WTC11 (cell line): ENCODE measurements around the gene TEC. TPM values are rescaled to one million over a fixed set of nuclear protein-coding genes. Genes with fewer than 3 reads are reported as not detected.
"Not testable (repeated sequence)": the region's sequence is repeated elsewhere in the genome, so short reads cannot be mapped to it uniquely, and the experiment has no call there.

Source experiments
- ATAC-seq: fragments of 200-7000 bp; cut with Tn5 transposase; 2 replicates; pipeline ENCODE4 v1.10.0; 2021; ENCODE audit warnings: mild to moderate bottlenecking, moderate library complexity
- CTCF ChIA-PET: fragments of 300-600 bp; sonication (Branson Sonifier 250); formaldehyde crosslinking; loops from one replicate; lab custom pipeline; 2021; ENCODE audit warnings: antibody characterized with exemption; lab: Charles Lee
- POLR2A ChIA-PET: fragments of 350-600 bp; sonication (Branson Sonifier 250); formaldehyde crosslinking; loops from one replicate; lab custom pipeline; 2021; ENCODE audit warnings: antibody characterized with exemption; lab: Charles Lee
- DNase-seq: peaks from one replicate; pipeline ENCODE4 v3.0.0; 2021; ENCODE audit warnings: low spot score
- H3K27ac Mint-ChIP-seq: 2 replicates; pipeline ENCODE4 v1.8.0; 2021; ENCODE audit warnings: mixed read lengths
- H3K27me3 Mint-ChIP-seq: 2 replicates; pipeline ENCODE4 v1.8.0; 2021; ENCODE audit warnings: low read depth, mild to moderate bottlenecking, moderate library complexity, mixed read lengths
- H3K36me3 Mint-ChIP-seq: 2 replicates; pipeline ENCODE4 v1.8.0; 2021; ENCODE audit warnings: mixed read lengths
- H3K4me1 Mint-ChIP-seq: 2 replicates; pipeline ENCODE4 v1.8.0; 2022; ENCODE audit warnings: mixed read lengths
- H3K4me3 Mint-ChIP-seq: 2 replicates; pipeline ENCODE4 v1.8.0; 2021; ENCODE audit warnings: mild to moderate bottlenecking, moderate library complexity, mixed read lengths
- H3K9me3 Mint-ChIP-seq: 2 replicates; pipeline ENCODE4 v1.8.0; 2021; ENCODE audit warnings: mixed read lengths
- ELF4 ChIP-seq: sonication (generic); formaldehyde crosslinking; IDR thresholded peaks from 2 replicates; pipeline ENCODE4 v1.8.1; 2022; ENCODE audit warnings: low read depth, mild to moderate bottlenecking, moderate library complexity, missing genetic modification reagents
- FOXK1 ChIP-seq: sonication (generic); formaldehyde crosslinking; IDR thresholded peaks from 2 replicates; pipeline ENCODE4 v1.8.0; 2022; ENCODE audit warnings: mild to moderate bottlenecking, moderate library complexity, missing genetic modification reagents
- FOXP4 ChIP-seq: sonication (generic); formaldehyde crosslinking; IDR thresholded peaks from 2 replicates; pipeline ENCODE4 v1.8.0; 2022; ENCODE audit warnings: mild to moderate bottlenecking, missing genetic modification reagents
- NFYB ChIP-seq: sonication (generic); formaldehyde crosslinking; conservative IDR thresholded peaks from 2 replicates; pipeline ENCODE4 v1.8.0; 2022; ENCODE audit warnings: low read depth, missing genetic modification reagents
- SMAD3 ChIP-seq: sonication (generic); formaldehyde crosslinking; IDR thresholded peaks from 2 replicates; pipeline ENCODE4 v1.8.0; 2022; ENCODE audit warnings: missing genetic modification reagents, mild to moderate bottlenecking, borderline replicate concordance
- ZBTB21 ChIP-seq: sonication (generic); formaldehyde crosslinking; IDR thresholded peaks from 2 replicates; pipeline ENCODE4 v1.8.1; 2023; ENCODE audit warnings: mild to moderate bottlenecking, missing genetic modification reagents, borderline replicate concordance
- ZNF138 ChIP-seq: sonication (generic); formaldehyde crosslinking; conservative IDR thresholded peaks from 2 replicates; pipeline ENCODE4 v1.8.1; 2022; ENCODE audit warnings: mild to moderate bottlenecking, moderate library complexity, missing genetic modification reagents
- ZNF232 ChIP-seq: sonication (generic); formaldehyde crosslinking; IDR thresholded peaks from 2 replicates; pipeline ENCODE4 v1.8.0; 2022; ENCODE audit warnings: mild to moderate bottlenecking, missing genetic modification reagents
- ZNF512 ChIP-seq: sonication (generic); formaldehyde crosslinking; IDR thresholded peaks from 2 replicates; pipeline ENCODE4 v1.8.1; 2022; ENCODE audit warnings: missing genetic modification reagents, borderline replicate concordance
- ZSCAN18 ChIP-seq: fragments of 250-450 bp; sonication (Bioruptor Pico); IDR thresholded peaks from 2 replicates; pipeline ENCODE4 v2.1.2; 2022; ENCODE audit warnings: mild to moderate bottlenecking, moderate library complexity
- total RNA-seq: library from RNA; stranded (reverse); gene quantifications from 3 replicates; pipeline ENCODE4 v1.2.3, GENCODE V29; 2021
- TF ChIP-seq, protein P1 (sequence below): sonication (generic); formaldehyde crosslinking; IDR thresholded peaks from 2 replicates; pipeline ENCODE4 v1.8.0; 2023; ENCODE audit warnings: missing genetic modification reagents, mild to moderate bottlenecking, borderline replicate concordance
- TF ChIP-seq, protein P2 (sequence below): sonication (generic); formaldehyde crosslinking; IDR thresholded peaks from 2 replicates; pipeline ENCODE4 v1.8.1; 2023; ENCODE audit warnings: mild to moderate bottlenecking, missing genetic modification reagents, moderate library complexity

TEC gene
- total RNA-seq, 1 experiment from 2014 or later: 8.8 TPM

GRCh38 chr4:48167538-48168263 is 101.9 kb downstream of the TEC start:
- no peak overlapping the region for H3K27ac Mint-ChIP-seq
- ATAC-seq: no peak
- no peak overlapping the region for H3K4me3 Mint-ChIP-seq
- peaks cover 25% of the 10 kb centered on the region for H3K36me3 Mint-ChIP-seq
- TF ChIP-seq SMAD3 (CRISPR knock-in tag) (no peak), NFYB (CRISPR knock-in tag) (no peak), ZNF232 (CRISPR knock-in tag) (no peak), ELF4 (CRISPR knock-in tag) (no peak), ZBTB21 (CRISPR knock-in tag) (no peak), ZSCAN18 (CRISPR knock-in tag) (no peak), FOXP4 (no peak), FOXK1 (CRISPR knock-in tag) (no peak), ZNF138 (no peak), ZNF512 (no peak)
- TF ChIP-seq, protein P1, sequence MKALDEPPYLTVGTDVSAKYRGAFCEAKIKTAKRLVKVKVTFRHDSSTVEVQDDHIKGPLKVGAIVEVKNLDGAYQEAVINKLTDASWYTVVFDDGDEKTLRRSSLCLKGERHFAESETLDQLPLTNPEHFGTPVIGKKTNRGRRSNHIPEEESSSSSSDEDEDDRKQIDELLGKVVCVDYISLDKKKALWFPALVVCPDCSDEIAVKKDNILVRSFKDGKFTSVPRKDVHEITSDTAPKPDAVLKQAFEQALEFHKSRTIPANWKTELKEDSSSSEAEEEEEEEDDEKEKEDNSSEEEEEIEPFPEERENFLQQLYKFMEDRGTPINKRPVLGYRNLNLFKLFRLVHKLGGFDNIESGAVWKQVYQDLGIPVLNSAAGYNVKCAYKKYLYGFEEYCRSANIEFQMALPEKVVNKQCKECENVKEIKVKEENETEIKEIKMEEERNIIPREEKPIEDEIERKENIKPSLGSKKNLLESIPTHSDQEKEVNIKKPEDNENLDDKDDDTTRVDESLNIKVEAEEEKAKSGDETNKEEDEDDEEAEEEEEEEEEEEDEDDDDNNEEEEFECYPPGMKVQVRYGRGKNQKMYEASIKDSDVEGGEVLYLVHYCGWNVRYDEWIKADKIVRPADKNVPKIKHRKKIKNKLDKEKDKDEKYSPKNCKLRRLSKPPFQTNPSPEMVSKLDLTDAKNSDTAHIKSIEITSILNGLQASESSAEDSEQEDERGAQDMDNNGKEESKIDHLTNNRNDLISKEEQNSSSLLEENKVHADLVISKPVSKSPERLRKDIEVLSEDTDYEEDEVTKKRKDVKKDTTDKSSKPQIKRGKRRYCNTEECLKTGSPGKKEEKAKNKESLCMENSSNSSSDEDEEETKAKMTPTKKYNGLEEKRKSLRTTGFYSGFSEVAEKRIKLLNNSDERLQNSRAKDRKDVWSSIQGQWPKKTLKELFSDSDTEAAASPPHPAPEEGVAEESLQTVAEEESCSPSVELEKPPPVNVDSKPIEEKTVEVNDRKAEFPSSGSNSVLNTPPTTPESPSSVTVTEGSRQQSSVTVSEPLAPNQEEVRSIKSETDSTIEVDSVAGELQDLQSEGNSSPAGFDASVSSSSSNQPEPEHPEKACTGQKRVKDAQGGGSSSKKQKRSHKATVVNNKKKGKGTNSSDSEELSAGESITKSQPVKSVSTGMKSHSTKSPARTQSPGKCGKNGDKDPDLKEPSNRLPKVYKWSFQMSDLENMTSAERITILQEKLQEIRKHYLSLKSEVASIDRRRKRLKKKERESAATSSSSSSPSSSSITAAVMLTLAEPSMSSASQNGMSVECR (CRISPR knock-in tag): no peak
- TF ChIP-seq, protein P2, sequence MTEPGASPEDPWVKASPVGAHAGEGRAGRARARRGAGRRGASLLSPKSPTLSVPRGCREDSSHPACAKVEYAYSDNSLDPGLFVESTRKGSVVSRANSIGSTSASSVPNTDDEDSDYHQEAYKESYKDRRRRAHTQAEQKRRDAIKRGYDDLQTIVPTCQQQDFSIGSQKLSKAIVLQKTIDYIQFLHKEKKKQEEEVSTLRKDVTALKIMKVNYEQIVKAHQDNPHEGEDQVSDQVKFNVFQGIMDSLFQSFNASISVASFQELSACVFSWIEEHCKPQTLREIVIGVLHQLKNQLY (CRISPR knock-in tag): no peak
- TF ChIP-seq, all 79 proteins: peak for 0
- Mint-ChIP-seq H3K27me3 (no peaks in the 10 kb centered on the region), H3K4me1 (peaks cover 5% of the 10 kb centered on the region), H3K9me3 (no peaks in the 10 kb centered on the region)
- DNase-seq: no peak
- ChIA-PET CTCF (no interaction called here), POLR2A (no interaction called here)

GRCh38 chr4:48164561-48164960 is 105.1 kb downstream of the TEC start:
- H3K27ac Mint-ChIP-seq, CTCF ChIA-PET, ATAC-seq: not testable (repeated sequence)

More at GRCh38 chr4:48164561-48164960, 105.1 kb downstream of the TEC start:
- POLR2A ChIA-PET, H3K4me3 Mint-ChIP-seq, H3K9me3 Mint-ChIP-seq, H3K27me3 Mint-ChIP-seq, H3K4me1 Mint-ChIP-seq, DNase-seq: not testable (repeated sequence)
- peaks cover 30% of the 10 kb centered on the region for H3K36me3 Mint-ChIP-seq
